Raji (cell line): Measurements from ENCODE around the gene AGBL4.

Experiments used
- POLR2A ChIP-seq: IDR thresholded peaks from 2 replicates; pipeline ENCODE4 v1.6.1; 2011; ENCODE audit warnings: low read depth, low read length, control low read depth; ENCODE audit not compliant: insufficient read depth

Gene AGBL4

DNA sequence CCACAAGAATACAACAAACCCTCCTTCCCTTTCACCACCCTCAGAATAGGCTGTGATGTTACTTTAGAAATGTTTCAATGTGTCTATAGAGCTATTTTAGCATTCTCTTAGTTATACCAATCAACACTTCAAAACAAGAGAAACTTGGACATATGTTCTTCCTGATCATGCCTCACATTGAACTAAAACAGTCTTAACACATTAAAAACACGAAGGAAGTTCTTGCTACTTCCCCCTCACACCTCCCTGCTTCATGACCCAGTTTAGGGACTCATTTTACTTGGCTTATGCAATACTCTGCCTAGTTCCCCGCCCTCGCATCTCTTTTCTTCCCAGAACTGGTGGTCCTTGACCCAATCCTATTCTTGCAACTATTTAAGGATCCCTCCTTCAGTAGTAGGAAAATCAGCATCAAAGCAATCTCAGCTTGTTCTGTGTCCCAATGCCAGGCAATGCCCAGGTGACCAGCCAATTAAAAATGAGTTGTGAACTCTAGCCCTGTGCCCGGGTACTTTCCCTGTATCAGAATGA lies 838.2 kb downstream of the AGBL4 start:
- no peak for TF ChIP-seq POLR2A

DNA sequence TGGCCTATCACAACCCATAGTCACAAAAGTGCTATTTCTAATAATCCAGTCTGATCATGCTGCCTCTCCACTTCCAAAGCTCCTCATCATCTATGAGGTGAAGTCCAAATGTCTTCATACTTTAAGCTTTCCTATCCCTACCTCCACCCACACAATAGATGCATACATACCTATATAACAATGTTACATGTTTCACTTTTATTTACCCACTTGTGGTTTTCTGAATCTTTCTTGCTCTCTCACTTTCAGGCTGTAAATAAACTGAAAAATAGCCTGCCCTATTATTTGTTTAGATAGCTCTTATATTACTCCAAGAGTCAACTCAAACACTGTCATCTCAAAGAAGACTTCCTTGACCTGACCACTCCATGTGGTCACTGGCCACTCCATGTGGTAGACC lies 840.3 kb downstream of the AGBL4 start:
- TF ChIP-seq POLR2A = no peak

DNA sequence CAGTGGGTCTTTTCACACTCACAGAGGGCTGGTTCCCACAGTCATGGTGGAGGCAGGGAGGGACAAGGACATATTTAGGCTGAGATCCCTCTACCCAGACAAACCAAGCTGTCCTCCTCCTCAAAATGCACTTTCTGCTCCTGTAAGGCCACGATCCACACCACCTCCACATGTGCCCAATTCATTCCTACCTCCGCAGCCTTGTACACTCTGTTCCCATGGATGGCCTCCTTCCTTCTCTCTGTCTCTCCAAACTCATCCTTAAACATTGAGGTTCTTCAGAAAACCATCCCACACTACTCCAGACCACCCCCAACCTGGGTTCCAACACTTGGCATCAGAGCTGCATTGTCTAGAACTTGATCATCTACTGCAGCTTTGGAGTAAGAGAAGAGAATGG lies 842.7 kb downstream of the AGBL4 start:
- no peak for TF ChIP-seq POLR2A

DNA sequence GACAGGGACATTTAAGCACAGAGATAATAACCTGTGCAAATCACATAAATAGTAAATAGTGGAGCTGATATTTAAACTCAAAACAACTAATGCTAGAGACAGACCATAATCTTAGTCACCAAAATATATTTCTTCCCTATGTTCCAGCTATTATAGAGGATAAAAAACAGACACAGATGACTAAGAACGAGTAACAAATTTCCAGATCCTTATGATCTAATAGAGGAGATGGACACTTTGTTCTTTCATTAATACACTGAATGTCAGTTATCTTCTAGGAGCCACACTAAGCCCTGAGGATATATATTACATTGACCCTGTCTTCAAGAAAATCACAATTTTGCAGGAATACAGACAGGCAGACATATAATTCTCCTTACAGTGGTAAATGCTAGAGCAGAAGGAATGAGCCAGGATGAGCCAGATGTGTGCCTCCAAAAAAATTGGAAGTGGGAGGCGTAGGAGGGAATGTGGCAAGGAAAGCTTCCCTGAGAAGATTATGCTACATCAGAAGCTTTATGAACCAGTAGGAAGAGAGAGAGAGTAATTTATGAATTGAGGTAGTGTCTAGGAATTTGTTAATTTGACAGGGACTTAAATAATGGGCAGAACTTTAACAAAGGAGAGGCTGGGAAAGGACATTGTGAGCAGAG lies 851.7 kb downstream of the AGBL4 start:
- no peak for TF ChIP-seq POLR2A

DNA sequence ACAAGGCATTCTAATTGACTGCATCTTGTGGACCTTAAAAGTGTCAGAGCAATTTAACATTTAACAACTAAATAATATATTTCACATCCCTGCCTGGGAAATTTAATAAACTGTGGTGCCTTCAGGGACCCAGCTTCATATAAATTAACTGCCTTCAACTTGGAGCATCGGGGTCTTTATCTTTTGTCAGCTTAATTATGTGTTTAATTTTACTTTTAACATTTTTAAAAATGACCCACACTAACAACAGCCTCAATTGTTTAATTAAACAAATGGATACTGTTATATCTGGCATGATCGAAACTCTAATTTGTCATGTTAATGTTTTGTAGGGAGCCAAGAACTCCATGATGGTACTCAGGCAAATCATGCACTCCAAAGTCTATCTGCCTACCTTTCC lies 857.7 kb downstream of the AGBL4 start:
- no peak for TF ChIP-seq POLR2A

DNA sequence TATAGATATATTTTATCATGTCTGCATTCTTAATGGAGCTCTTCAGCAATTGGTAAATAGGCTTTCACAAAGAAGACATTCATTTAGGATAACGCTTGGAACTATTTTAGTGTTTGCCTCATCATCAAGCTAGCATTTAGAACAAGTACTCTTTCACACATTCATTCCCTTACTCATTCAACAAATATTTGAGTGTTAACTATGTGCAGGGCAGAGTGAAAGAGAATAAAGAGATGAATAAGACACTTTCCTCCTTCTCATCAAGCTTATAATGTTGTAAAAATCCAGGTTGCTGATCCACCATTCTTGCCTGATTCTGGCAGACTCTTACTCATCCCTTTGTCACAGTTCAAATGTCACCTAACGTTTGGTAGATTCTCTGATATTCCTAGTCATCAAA lies 860.7 kb downstream of the AGBL4 start:
- no peak for TF ChIP-seq POLR2A

DNA sequence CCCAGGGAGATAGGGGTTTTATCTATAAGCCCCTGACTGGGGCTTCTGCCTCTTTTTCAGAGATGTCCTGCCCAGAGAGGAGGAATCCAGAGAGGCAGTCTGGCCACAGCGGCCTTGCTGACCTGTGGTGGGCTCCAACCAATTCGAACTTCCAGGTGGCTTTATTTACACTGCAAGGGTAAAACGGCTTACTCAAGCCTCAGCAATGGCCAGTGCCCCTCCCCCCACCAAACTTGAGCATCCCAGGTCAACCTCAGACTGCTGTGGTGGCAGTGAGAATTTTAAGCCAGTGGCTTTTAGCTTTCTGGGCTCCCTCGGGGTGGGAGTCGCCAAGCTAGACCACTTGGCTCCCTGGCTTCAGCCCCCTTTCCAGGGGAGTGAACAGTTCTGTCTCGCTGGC lies 863.1 kb downstream of the AGBL4 start:
- no peak for TF ChIP-seq POLR2A

DNA sequence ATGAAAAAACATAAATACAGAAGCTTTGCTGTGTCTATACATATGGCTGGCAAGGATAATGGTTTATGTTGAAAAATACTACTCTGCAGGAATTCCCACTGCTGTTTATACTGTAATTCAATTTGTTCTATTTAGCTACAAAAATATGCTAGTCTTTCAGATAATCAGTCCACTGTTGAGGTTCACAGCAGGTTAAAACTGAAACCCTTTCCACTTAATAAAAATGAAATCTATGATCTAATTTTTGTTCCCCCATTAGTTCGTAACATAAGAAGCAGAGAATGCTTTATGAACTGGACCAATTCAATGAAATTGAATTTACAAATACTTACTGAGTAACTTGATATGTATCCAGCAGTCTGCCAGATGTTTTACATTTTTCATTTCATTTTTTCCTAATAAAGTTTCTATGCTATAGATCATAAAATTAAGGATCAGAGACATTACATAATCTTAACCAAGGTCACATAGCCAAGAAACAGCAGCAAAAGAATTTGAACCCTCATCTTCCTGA lies 887.0 kb downstream of the AGBL4 start:
- TF ChIP-seq POLR2A = no peak

DNA sequence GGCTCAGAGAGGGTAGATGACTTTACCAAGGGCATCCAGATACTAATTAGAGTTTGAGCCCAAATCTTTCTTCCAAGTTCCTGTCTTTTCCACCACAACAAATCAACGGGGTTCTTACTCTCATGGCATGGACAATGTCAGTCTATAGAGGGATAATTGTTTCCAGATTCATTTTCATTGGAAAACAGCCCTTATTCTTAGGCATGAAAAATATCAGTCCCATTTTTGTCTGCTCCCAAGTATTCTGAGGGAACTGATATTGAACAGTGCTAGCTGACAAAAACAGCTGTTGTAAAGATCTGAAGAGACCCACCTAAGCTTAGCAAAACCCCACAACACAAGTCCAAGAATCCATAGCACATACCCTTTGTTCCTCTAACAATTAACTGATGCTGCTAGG lies 898.0 kb downstream of the AGBL4 start:
- no peak for TF ChIP-seq POLR2A

DNA sequence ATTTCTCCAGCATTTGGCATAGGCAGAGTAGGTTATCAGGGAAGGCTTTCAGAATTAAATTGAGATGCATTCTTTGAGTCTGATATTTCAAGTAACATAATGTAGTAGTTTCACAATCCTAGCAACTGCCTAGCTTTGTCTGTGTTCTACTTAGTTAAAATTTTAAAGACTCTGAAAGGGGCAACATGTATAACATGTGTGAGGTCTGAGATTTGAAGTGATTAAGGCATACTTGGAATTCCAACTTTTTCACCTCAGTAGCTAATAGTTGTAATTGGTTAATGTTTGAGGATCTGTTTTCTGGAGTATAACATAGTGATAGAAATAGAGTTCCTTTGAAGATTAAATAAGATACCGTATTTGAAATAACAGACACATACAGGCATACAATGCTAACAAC lies 911.8 kb downstream of the AGBL4 start:
- TF ChIP-seq POLR2A = no peak

DNA sequence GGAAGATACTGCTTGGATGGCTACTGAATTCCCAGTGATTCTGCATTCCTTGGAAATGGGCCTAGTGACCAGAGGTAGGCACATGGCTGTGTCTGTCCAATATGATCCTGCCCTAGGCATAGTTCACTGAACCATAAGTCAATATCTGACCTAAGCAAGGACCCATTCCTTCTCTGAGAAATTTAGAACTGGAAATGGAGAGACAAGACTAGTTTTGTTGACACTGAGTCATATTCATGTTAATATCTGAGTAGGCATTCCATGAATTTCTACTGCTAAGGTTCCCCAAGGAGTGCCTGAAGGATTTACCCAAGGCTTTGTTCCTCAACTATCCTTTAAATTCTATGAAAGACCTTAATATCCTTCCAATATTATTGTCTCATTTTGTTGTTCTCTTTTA lies 917.3 kb downstream of the AGBL4 start:
- TF ChIP-seq POLR2A = no peak

DNA sequence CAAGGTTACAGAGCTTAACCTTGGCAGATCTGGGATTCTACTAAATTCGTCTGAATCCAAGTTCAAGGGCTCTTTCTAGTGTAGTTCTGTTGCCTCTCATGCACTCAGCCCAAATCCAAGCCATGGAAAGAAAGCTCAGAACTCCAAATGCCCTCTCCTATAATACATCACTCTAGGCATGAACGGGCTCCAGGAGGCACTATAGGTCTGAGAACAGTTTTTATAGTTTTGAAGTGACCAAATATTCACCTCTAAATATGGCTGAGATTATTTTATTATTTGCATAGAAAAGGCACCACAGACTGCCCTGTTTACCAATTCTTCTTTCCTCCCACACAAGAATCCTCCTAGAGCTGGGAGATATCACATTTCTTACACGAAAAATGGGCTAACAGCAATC lies 919.2 kb downstream of the AGBL4 start:
- TF ChIP-seq POLR2A = no peak

DNA sequence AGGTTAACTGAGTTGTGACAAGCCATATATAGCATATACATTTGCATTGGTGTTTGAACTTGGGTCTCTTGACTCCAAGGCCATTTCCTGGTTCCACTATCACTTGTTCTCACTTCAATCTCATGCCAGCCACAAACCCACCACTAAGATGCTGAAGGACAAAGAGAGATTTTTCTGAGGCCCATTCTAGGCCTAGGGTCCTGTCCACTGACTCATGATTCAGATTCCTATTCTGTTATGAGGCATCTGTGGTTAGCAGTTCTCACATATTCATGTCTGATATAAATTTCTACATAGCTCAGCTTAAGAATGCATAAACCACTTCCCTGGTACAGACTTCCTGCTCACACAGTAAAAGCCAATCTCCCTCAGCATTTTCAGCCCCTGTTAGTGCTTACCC lies 921.0 kb downstream of the AGBL4 start:
- TF ChIP-seq POLR2A = no peak

DNA sequence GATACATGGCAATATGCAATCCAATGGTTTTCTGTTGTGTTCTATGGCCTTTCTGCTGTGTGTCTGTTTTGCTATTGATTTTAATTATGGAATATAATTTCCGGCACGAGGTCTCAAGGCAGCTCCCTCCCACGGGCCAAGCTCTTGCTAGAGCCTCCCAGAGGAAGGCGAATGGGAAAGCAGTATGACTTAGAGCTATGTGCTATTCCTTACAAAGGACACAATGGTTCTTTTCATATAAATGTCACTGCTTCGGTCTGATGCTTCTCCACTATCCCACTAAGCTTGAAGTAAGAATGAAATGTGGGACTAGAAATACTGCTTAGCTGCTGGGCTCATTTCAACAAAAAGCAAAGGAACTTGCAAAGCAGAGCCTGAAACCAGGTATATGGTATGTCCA lies 924.9 kb downstream of the AGBL4 start:
- TF ChIP-seq POLR2A = no peak

DNA sequence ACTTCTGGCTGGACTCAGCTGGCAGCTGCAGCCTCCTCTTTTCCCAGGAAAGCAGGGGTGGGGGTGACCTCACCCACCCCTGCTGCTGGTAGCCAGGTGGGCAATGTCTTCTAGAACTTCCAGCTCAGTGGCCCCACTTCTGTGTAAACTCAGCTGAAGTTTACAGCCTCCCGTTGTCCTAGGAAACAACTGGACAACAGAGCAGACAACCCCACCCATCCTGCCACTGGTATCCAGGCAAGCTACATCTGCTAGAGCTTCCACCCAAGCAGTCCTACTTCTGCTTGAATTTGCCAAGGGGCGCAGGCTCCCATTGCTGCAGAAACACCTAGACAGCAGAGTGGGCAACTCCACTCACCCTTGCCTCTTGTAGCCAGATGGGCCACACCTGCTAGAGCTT lies 937.4 kb downstream of the AGBL4 start:
- no peak for TF ChIP-seq POLR2A

DNA sequence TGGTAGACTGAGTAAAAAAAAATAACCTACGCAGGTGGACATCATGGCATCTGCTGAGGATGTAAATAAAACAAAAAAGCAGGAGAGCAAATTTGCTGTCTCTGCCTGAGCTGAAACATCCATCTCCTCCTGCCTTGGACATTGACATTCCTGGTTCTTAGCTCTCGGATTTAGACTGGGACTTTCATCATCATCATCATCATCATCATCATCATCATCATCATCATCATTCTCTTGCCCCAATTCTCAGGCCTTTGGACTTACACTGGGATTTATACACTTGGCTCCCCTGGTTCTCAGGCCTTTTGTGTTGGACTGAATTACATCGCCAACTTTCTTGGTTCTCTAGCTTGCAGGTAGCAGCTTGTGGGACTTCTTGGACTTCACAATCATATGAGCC lies 938.7 kb downstream of the AGBL4 start:
- no peak for TF ChIP-seq POLR2A

DNA sequence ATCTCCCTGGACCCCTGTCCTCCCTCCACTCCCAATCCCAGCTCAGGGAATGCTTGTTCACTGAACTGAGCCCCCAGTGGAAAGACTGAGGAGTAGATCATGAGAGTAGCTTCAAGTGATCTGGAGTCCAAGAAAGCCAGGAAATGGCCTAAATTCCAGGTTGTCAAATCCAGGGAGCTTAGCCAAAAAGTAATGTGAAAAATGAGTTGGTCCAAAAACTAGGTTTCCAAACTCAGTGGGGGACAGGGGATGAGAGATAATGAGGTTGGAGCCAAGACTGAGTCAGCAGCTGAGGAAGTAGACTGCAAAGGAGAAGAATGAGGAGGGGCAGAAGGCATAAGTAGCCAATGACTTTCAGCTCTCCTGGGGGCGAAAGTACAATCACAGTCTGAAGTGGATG lies 963.0 kb downstream of the AGBL4 start:
- TF ChIP-seq POLR2A = no peak
